DND-41 (cell line): Measurements from ENCODE around the gene ARHGAP6.

Experiments used
- EZH2 ChIP-seq: IDR thresholded peaks from 3 replicates; pipeline ENCODE4 v1.6.1; 2012; ENCODE audit warnings: borderline replicate concordance, low read depth, mild to moderate bottlenecking, moderate library complexity, low read length, inconsistent platforms; ENCODE audit not compliant: severe bottlenecking
- TF ChIP-seq, protein P1 (sequence below): IDR thresholded peaks from 2 replicates; pipeline ENCODE4 v1.5.1; 2012; ENCODE audit warnings: borderline replicate concordance, low read length, moderate library complexity, mild to moderate bottlenecking; ENCODE audit not compliant: poor library complexity, severe bottlenecking; ENCODE audit errors: extremely low read depth

DNA sequence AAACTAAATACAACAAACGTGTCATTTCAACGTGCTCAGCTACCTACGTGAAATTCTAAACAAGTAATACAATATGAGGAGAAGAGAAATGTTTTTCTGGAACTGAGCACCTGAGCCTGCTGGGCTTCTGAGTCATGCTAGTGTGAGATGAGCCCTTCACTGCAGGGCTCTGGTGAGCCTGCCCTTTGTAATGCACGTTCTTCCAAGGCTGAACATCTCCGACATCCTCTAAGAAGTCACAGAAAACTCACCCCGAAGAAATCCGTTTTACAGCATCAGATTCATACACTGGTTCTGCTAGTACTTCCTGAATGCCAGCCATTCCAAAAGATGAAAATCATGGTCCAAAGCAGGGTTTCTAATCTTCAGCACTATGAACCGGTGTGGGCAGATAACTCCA lies 215.4 kb downstream of the ARHGAP6 start:
- TF ChIP-seq, protein P1, sequence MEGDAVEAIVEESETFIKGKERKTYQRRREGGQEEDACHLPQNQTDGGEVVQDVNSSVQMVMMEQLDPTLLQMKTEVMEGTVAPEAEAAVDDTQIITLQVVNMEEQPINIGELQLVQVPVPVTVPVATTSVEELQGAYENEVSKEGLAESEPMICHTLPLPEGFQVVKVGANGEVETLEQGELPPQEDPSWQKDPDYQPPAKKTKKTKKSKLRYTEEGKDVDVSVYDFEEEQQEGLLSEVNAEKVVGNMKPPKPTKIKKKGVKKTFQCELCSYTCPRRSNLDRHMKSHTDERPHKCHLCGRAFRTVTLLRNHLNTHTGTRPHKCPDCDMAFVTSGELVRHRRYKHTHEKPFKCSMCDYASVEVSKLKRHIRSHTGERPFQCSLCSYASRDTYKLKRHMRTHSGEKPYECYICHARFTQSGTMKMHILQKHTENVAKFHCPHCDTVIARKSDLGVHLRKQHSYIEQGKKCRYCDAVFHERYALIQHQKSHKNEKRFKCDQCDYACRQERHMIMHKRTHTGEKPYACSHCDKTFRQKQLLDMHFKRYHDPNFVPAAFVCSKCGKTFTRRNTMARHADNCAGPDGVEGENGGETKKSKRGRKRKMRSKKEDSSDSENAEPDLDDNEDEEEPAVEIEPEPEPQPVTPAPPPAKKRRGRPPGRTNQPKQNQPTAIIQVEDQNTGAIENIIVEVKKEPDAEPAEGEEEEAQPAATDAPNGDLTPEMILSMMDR = no peak
- no peak for TF ChIP-seq EZH2
